LNCAP (cell line): Measurements from ENCODE around the gene TNRC18.

Experiments
- CTCF ChIP-seq: fragments of 450-650 bp; IDR thresholded peaks from 2 replicates; pipeline ENCODE4 v1.5.1; 2017; ENCODE audit warnings: mild to moderate bottlenecking

Gene TNRC18

GRCh38 chr7:5422396-5423305 is 983 bp downstream of the TNRC18 start:
- TF ChIP-seq CTCF: no peak

- no peak for TF ChIP-seq CTCF
Measured at GRCh38 chr7:5421714-5422395, 1.8 kb downstream of the TNRC18 start.

- TF ChIP-seq CTCF: no peak
Measured at GRCh38 chr7:5420881-5421713, 2.5 kb downstream of the TNRC18 start.

GRCh38 chr7:5420067-5420880 is 3.4 kb downstream of the TNRC18 start:
- TF ChIP-seq CTCF: no peak

GRCh38 chr7:5419539-5420066 is 4.0 kb downstream of the TNRC18 start:
- TF ChIP-seq CTCF: no peak

- no peak for TF ChIP-seq CTCF
Measured at GRCh38 chr7:5418285-5418582, 5.4 kb downstream of the TNRC18 start.
